Left forelimb (tissue), 1 donor: ENCODE results near the gene CPA4.
"Not testable (repeated sequence)": the region's sequence is repeated elsewhere in the genome, so short reads cannot be mapped to it uniquely, and the experiment has no call there.

Experiments used
- DNase-seq: peaks from one replicate; pipeline ENCODE4 v3.0.0-alpha.2; 2018; ENCODE audit warnings: low spot score

CPA4 gene

DNA sequence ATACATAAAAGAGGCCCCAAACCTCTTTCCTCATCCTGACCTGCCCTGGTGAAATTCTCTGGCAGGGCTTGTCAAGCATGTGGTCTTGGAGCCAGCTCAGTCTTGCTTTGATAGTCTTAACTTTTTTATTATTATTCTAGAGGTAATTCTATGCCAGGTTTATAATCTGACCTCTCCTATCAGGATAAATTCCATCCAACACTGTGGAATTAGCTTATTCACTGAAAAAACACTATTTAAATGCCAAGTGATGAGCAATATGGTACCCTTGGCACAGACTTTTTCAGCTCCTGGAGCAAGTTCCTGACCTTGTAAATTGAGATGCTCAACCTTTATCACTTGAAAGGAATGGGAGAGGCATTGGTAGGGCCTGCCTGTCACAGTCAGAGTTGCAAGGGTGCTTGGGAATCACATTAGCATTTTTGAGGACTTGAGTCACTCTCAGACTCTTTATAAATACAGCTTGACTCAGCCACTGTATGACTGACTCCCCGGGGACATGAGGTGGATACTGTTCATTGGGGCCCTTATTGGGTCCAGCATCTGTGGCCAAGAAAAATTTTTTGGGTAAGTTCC is at the start of gene CPA4:
TSS of gene CPA4 (plus strand) at position 480 of the 576 bp plus-strand sequence. CDS start at position 500, 20 bp downstream.
- DNase-seq, result no peak

- DNase-seq, result not testable (repeated sequence)
Observed at GRCh38 chr7:130243486-130243885, 49.5 kb upstream of the CPA4 start.

- DNase-seq, result not testable (repeated sequence)
Observed at GRCh38 chr7:130246491-130246890, 46.5 kb upstream of the CPA4 start.

DNA sequence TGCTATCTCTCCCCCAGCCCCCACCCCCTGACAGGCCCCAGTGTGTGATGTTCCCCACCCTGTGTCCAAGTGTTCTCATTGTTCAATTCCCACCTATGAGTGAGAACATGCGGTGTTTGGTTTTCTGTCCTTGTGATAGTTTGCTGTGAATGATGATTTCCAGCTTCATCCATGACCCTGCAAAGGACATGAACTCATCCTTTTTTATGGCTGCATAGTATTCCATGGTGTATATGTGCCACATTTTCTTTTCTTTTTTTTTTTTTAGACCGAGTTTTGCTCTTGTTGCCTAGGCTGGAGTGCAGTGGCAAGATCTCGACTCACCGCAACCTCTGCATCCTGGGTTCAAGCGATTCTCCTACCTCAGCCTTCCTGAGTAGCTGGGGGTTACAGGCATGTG is 44.1 kb upstream of the CPA4 start:
- DNase-seq, result not testable (repeated sequence)

DNA sequence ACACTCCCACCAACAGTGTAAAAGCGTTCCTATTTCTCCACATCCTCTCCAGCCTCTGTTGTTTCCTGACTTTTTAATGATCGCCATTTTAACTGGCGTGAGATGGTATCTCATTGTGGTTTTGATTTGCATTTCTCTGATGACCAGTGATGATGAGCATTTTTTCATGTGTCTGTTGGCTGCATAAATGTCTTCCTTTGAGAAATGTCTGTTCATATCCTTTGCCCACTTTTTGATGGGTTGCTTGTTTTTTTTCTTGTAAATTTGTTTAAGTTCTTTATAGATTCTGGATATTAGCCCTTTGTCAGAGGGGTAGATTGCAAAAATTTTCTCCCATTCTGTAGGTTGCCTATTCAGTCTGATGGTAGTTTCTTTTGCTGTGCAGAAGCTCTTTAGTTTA is 43.3 kb upstream of the CPA4 start:
- not testable (repeated sequence) for DNase-seq

- no peak for DNase-seq
Observed at GRCh38 chr7:130254555-130254954, 38.4 kb upstream of the CPA4 start.

DNA sequence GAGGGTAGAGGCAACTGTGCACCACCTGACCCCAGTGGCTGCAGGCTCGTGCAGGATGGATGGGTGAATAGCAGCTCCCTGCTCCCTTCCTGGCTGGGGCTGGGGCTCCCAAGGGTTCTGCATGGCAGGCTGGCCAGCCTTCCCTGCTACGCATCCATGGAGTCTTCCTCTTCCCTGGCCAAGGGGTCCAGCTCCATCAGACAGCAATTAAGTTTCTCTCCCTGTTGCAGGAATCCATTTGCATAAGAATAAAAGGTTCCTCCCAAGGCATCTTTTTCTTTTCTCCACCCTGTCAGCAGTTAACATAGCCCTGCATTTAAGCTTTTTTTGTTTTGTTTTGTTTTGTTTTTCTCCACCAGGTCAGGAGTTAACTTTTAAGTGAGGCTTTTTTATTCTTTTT is 36.3 kb upstream of the CPA4 start:
- DNase-seq, result no peak

DNA sequence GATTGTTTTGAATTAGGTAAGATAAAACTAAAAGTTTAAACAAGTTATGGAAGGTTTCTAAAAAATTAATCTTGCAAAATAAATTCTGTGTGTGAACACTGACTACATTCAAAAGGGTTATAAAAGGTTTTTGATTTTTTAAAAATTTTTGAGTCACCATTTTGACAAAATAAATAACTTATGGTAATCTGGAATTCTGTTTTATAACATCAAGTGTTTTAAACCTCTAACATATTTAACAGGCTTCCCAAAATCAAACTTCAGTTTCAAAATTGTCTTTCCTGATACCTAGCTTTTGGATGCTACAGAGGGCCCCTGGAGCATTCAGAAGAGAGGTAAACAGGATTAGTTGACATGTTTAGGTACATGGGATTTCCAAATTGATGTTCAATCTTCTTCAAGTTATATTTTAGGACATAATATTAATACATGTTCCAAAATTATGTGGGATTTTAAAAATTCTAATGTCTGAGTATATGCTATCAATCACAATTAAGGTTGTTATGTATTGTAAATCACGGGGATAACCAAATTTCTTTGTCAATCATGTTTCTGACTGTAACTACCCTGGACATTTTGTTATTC is 34.4 kb upstream of the CPA4 start:
- no peak for DNase-seq

GRCh38 chr7:130262448-130262847 is 30.5 kb upstream of the CPA4 start:
- no peak for DNase-seq

- no peak for DNase-seq
Observed at GRCh38 chr7:130263130-130263529, 29.8 kb upstream of the CPA4 start.

GRCh38 chr7:130266258-130266960 is 26.6 kb upstream of the CPA4 start, which contains the start of gene CPA2:
TSS of gene CPA2 (plus strand) at chr7:130266863. CDS start at chr7:130266882, 19 bp downstream.
- no peak for DNase-seq

DNA sequence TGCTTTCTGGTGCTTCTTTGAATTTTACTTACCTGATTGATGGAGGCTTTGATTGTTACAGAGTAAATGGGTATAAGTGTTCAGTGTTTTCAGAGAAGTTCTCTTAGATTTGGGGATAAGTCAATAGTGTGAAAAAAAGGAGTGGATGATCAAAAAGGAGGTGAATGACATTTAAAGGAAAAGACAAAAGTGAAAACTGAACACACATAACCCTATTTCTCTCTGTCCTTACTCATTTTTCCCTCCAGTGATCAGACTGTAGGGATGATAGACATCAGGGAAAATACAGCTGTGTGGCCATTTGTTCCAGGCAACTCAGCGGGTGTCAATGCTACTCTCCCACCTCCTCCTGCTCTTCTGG is 26.0 kb upstream of the CPA4 start:
- no peak for DNase-seq

DNA sequence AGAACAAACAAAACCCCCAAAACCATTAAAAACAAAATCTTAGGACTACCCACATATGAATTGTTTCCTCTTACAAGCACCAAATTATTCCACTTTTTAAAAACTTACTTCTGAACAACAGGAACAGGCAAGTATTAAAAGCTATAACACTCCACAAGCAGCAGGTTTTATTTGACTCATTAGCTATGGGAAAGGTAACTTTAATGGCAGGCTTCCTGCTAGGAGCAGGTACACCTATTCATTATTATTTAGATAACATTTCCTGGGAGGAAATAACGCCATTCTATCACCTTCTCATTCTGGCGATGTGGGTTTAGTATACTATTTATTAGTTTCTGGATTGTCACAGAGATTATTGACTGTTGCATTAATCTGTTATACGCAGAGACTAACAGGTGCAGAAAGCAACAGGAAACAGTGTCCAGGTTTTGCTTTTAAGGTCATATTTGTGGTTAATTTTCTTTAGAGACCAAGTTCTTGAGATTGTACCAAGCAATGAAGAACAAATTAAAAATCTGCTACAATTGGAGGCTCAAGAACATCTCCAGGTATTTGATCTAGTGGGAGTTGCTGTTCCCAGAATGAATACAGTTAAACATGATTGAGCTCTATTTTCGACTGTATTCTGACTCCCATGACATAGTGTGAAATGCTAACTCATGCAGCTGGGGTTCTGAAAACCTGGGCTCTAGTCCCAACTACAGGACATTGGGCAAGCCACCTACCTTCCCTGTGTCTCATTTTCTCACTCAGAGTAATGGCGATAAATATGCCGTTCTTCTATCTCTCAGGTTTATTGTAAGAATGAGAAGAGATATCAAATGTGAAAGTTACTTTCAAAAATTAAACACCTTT is 24.3 kb upstream of the CPA4 start:
- no peak for DNase-seq

- DNase-seq, result no peak
Observed at GRCh38 chr7:130269318-130269694, 23.7 kb upstream of the CPA4 start.

- no peak for DNase-seq
Observed at GRCh38 chr7:130270947-130271800, 21.8 kb upstream of the CPA4 start.

DNA sequence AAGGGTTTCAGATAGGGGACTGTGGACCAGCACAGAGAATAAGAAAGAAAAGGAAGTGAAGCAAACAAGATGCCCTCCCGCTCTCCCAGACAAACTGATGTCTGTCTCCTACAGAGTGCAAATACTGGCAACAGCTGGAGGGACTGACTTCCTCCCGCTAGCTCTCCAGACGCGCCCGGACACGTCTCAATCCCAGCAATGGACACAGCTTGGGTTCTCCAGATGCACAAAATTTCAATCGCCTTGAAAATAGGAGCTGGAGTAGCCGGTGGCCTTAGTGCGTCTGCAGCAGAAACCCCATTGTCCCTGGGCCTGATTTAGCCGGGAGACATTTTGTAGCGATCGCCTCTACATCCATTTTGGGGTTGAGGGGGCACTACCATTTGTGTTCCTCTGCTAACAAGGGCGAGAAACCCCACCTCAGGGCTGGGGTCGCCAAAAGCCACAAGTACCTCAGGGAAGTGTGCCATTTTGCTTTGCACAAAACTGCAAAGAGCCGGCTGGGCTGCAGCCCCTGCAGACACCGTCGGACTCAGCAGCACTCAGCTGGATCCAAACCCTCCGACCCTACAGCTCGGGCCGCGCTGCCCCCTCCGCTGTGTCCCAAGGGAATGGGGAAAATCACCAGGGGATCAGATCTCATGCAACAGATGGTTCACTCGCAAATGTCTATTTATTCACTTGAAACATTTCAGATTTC is 20.4 kb upstream of the CPA4 start:
- DNase-seq, result no peak

GRCh38 chr7:130273081-130273932 is 19.7 kb upstream of the CPA4 start:
- DNase-seq, result peak; percentile 89

DNA sequence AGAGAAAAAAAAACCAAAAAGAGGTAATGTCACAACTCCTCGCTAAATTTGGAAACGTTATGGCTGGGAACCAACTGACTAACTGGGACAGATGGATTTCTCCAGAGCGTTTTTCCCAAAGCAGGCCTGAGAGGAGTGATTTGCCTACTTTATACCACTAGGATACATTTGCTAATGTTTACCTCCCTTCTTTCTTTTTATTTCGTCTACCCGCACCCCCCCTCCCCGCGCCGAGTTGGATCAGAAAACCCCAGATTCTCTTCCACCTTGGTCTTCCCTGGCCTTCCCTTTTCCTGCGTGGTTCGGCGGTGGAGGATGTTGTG is 19.1 kb upstream of the CPA4 start:
- DNase-seq, result no peak

- no peak for DNase-seq
Observed at GRCh38 chr7:130274296-130274695, 18.7 kb upstream of the CPA4 start.

DNA sequence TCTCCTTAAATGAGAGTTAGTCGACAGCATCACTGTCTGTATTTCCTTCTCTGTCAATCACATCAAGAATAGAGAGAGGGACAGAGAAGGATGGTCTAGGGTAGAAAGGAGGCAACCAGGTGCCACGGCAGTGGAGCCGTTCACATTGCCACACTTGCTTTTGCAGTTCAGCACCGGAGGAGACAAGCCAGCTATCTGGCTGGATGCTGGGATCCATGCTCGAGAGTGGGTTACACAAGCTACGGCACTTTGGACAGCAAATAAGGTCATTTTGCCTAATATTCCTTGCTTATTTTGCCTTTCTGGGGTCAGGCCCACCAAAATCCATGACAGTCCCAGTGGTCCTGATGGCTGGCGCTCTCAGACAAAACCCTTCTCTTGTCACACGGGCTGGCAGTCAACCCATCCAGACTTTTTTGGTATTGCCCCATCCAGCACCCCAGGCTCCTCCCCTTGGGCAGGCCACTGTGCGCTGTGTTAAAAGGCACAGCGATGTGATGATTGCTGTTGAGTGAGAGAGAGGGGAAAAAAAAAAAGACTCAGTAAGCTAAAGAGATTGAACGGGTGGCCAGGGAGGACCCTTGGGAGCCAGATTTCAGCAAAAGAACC is 17.9 kb upstream of the CPA4 start:
- no peak for DNase-seq
